Astrocyte of the cerebellum (primary cell): ENCODE results near the gene ANO10.

Experiments used
- DNase-seq: peaks from one replicate; pipeline ENCODE4 v3.0.0-alpha.2; 2011; ENCODE audit warnings: low read depth
- H3K4me3 ChIP-seq: 2 replicates; pipeline ENCODE4 v1.5.1; 2011; ENCODE audit warnings: mild to moderate bottlenecking, low read depth, low read length, moderate library complexity
- in situ Hi-C: cut with HindIII; loops from 2 replicates; pipeline ENCODE4 v1.10.0; 2017; ENCODE audit warnings: low sequenced_read_pairs
- TF ChIP-seq, protein P1 (sequence below): IDR thresholded peaks from 2 replicates; pipeline ENCODE4 v1.5.1; 2012; ENCODE audit warnings: low read length, low read depth, moderate library complexity, mild to moderate bottlenecking; ENCODE audit errors: missing control alignments

ANO10 gene

DNA sequence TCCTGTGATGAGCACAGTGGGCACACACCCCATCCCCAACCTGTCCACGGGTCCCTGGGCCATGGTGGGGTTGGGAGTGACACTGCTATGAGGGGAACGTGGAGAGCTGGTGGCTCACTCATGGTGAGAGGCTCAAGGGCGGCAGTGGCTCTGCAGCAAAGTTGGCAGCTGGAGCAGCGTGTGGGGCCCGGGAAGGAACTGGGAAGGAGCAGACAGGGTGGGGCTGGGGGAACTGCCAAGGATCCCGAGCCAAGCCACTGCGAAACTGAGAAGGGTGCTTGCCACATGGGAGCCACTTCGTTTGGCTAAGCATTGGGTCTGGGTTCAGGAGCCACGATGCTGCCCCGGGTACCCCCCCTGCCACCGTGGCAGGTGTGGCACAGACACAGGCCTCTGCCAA, 255.3 kb downstream of the ANO10 start:
- TF ChIP-seq, protein P1, sequence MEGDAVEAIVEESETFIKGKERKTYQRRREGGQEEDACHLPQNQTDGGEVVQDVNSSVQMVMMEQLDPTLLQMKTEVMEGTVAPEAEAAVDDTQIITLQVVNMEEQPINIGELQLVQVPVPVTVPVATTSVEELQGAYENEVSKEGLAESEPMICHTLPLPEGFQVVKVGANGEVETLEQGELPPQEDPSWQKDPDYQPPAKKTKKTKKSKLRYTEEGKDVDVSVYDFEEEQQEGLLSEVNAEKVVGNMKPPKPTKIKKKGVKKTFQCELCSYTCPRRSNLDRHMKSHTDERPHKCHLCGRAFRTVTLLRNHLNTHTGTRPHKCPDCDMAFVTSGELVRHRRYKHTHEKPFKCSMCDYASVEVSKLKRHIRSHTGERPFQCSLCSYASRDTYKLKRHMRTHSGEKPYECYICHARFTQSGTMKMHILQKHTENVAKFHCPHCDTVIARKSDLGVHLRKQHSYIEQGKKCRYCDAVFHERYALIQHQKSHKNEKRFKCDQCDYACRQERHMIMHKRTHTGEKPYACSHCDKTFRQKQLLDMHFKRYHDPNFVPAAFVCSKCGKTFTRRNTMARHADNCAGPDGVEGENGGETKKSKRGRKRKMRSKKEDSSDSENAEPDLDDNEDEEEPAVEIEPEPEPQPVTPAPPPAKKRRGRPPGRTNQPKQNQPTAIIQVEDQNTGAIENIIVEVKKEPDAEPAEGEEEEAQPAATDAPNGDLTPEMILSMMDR: no peak
- in situ Hi-C loops: no loop called here

DNA sequence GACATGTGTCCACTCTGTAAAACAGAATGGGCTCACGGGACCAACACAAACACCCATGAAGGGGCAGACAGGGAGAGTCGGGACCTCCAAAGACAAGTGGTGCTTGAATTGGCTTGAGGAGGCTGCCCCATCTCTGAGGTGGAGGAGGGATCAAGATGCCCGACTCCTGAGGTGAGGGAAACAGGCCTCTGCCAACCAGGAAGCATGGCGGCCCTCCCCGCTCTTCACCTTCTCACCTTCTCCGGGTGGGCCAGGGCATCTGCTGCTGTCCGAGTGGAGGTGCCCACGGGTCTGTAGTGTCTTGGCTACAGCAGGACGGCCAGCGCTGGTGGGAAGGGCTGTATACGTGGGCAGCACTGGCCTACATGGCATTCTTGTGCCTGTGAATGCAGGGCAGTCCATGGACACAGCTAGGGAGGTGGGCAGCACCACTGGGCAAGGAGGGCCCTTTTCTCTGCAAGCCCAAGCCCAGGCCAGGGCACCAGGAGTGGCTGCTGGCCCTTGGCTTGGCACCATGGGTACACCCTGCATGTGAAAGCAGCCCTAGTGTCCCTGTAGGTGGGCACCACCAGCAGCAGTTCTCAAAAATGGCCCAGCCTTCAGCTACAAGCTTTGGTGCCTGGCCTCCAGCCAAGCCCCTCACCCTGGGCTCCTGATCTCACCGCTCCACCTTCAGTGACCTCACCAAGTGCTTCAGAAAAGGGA, 256.1 kb downstream of the ANO10 start:
- H3K4me3 ChIP-seq: no peak overlapping the region
- TF ChIP-seq, protein P1: no peak
- in situ Hi-C loops: no loop called here
- no peak for DNase-seq

More for the DNA sequence above, 255.3 kb downstream of the ANO10 start:
- DNase-seq: no peak
- no peak overlapping the region for H3K4me3 ChIP-seq

DNA sequence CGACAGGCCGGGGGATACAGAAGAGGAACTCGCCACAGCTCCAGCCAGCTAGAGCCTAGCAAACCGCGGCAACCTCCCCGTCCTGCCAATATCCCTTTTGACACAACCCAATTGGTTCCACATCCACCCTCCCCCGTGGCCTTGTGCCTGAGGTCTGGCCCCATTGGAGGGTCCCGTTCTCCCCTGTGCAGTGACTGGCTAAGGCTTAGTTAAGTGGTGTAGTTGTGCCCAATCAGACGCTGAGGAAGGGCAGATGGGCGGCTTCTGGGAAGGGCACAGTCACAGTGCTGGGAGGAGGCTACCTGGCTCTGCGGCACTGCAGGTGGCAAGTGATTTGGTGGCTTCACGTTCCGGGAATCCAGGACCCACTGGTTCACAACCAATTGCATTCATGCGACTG, 256.9 kb downstream of the ANO10 start:
- TF ChIP-seq, protein P1: no peak
- DNase-seq: no peak
- in situ Hi-C loops: no loop called here
- H3K4me3 ChIP-seq: no peak overlapping the region

DNA sequence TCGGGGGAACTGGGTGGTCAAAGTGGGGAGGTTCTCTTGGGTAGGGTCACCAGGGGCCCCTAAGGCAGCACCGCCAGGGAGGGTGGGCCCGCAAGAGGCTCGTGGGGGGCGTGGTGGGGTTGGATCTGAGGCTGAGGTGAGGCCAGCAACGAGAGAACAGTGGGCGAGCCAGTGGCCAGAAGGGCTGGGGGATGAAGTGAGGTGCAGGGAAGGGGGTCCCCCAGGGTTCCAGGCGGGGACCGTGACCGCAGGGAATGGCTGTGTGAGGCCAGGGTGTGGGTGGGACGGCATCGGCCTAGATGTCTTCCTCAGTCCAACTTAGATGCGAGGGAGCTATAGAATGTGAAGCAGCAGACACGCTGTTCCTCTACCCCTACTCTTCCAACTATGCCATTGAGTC, 257.3 kb downstream of the ANO10 start:
- DNase-seq: no peak
- no peak overlapping the region for H3K4me3 ChIP-seq
- TF ChIP-seq, protein P1: no peak
- in situ Hi-C loops: no loop called here

DNA sequence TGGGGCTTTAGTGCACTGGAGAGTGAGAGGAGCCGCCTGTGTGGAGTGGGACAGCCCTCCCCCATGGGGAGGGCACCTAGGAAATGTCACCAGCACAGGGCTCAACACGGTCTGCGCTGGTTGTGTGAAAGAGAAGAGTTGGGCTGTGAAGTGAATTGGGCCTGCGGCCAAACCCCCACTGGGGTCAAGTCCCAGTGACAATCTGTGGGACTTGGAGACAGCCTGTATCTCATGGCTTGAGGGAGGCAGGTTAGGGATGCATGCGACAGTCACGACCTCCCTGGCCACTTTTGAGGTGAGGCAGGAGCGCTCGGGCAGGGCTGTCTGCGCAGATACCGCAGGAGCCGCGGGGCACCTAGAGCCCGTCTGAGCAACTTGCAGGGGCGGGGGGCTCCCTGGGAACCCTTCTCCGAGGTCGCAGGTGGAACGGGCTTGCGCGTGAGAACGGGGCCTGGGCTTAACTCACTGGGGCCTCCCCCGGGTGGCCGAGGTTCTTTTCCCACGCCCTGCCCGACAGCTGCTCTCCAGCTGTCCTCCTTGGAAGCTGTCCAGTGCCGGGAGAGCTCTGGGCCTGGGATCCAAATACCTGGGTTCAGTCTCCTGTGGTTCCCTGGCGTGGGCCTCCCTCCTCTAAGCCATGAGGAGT, 258.1 kb downstream of the ANO10 start:
- H3K4me3 ChIP-seq: no peak overlapping the region
- TF ChIP-seq, protein P1: no peak
- DNase-seq: no peak
- in situ Hi-C loops: no loop called here

DNA sequence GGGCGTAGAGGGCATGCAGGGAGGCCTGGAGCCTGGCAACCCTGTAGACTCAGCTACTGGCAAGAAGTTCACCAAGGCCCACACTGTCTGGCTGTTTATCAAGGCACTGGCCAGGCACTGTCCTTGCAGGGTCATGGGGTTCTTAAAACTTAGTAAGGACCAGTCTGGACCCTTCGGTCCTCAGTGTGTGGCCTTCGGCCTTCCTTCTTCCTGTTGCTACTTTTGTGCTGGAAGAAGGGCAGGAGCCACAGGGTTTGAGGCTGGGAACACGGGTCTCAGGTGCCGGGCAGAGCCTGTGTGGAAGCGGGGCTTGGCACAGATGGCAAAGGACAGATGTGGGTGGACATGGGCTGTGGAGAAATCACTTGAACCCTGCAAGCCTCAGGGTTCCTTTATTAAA, 258.9 kb downstream of the ANO10 start:
- H3K4me3 ChIP-seq: no peak overlapping the region
- DNase-seq: no peak
- TF ChIP-seq, protein P1: no peak
- in situ Hi-C loops: no loop called here
